HEK293 (cell line): ENCODE results near the gene CEP104.

ENCODE experiments used
- CTCF ChIA-PET: fragments of 350-600 bp; formaldehyde crosslinking; extraction: SDS; loops from one replicate; lab custom pipeline; 2021; ENCODE audit warnings: antibody characterized with exemption; lab: Yijun Ruan, JAX
- POLR2A ChIA-PET: fragments of 300-600 bp; formaldehyde crosslinking; extraction: SDS; loops from one replicate; lab custom pipeline; 2020; ENCODE audit warnings: antibody characterized with exemption, inconsistent platforms; lab: Yijun Ruan, JAX
- H3K27ac ChIP-seq: fragments of 200-500 bp; sonication (Bioruptor generic); 2 replicates; pipeline ENCODE4 v1.5.1; 2014; ENCODE audit warnings: low read depth, low read length, control low read depth, inconsistent platforms; ENCODE audit errors: extremely low read depth
- H3K36me3 ChIP-seq, 2 experiments: fragments of 200-500 bp in 1 of 2; sonication (Bioruptor generic) in 1 of 2; 1 replicate in 1 of 2; 2 replicates in 1 of 2; pipeline ENCODE4 v1.5.1; 2014 to 2017; ENCODE audit warnings: inconsistent platforms in 2 of 2, low read length in 2 of 2; ENCODE audit not compliant: control insufficient read depth in 2 of 2, insufficient read depth in 1 of 2
- H3K4me1 ChIP-seq: fragments of 200-500 bp; sonication (Bioruptor generic); 2 replicates; pipeline ENCODE4 v1.5.1; 2014; ENCODE audit warnings: mild to moderate bottlenecking, low read length, inconsistent platforms; ENCODE audit not compliant: control insufficient read depth, insufficient read depth
- H3K4me3 ChIP-seq: 2 replicates; pipeline ENCODE4 v1.5.1; 2011; ENCODE audit warnings: low read depth, mild to moderate bottlenecking, control low read depth, low read length, moderate library complexity
- H3K9me3 ChIP-seq: fragments of 200-500 bp; sonication (Bioruptor generic); 2 replicates; pipeline ENCODE4 v1.5.1; 2014; ENCODE audit warnings: low read depth, low read length, inconsistent platforms; ENCODE audit not compliant: control insufficient read depth, insufficient read depth
- HIC1 ChIP-seq: fragments of 450-650 bp; formaldehyde crosslinking; IDR thresholded peaks from 2 replicates; pipeline ENCODE4 v1.5.1; 2016; ENCODE audit warnings: missing biosample characterization, missing genetic modification characterization
- KLF16 ChIP-seq: fragments of 450-650 bp; formaldehyde crosslinking; IDR thresholded peaks from 2 replicates; pipeline ENCODE4 v1.5.1; 2017; ENCODE audit warnings: missing biosample characterization, missing genetic modification characterization
- KLF9 ChIP-seq: fragments of 450-650 bp; formaldehyde crosslinking; IDR thresholded peaks from 2 replicates; pipeline ENCODE4 v1.5.1; 2016; ENCODE audit warnings: missing biosample characterization, missing genetic modification characterization, low read depth
- ZBTB48 ChIP-seq: fragments of 450-650 bp; formaldehyde crosslinking; IDR thresholded peaks from 2 replicates; pipeline ENCODE4 v1.5.1; 2016; ENCODE audit warnings: missing biosample characterization, missing genetic modification characterization
- ZFP37 ChIP-seq: fragments of 450-650 bp; formaldehyde crosslinking; IDR thresholded peaks from 2 replicates; pipeline ENCODE4 v1.5.1; 2016; ENCODE audit warnings: missing biosample characterization, missing genetic modification characterization
- ZIC2 ChIP-seq: fragments of 450-650 bp; formaldehyde crosslinking; IDR thresholded peaks from 2 replicates; pipeline ENCODE4 v1.5.1; 2016; ENCODE audit warnings: missing biosample characterization, missing genetic modification characterization
- ZNF16 ChIP-seq: fragments of 450-650 bp; formaldehyde crosslinking; IDR thresholded peaks from 2 replicates; pipeline ENCODE4 v1.5.1; 2016; ENCODE audit warnings: low read depth, missing biosample characterization, missing genetic modification characterization
- ZNF426 ChIP-seq: fragments of 450-650 bp; formaldehyde crosslinking; IDR thresholded peaks from 2 replicates; pipeline ENCODE4 v1.5.1; 2017; ENCODE audit warnings: missing biosample characterization, missing genetic modification characterization, mild to moderate bottlenecking, inconsistent platforms, moderate library complexity
- ZNF658 ChIP-seq: fragments of 450-650 bp; formaldehyde crosslinking; IDR thresholded peaks from 2 replicates; pipeline ENCODE4; 2016; ENCODE audit warnings: missing biosample characterization, missing genetic modification characterization
- ZNF660 ChIP-seq: fragments of 450-650 bp; IDR thresholded peaks from 2 replicates; pipeline ENCODE4 v1.5.1; 2018; ENCODE audit warnings: missing biosample characterization, mild to moderate bottlenecking, missing genetic modification characterization
- ZNF664 ChIP-seq: fragments of 450-650 bp; formaldehyde crosslinking; IDR thresholded peaks from 2 replicates; pipeline ENCODE4 v1.5.1; 2016; ENCODE audit warnings: missing biosample characterization, missing genetic modification characterization
- ZNF670 ChIP-seq: fragments of 450-650 bp; formaldehyde crosslinking; IDR thresholded peaks from 2 replicates; pipeline ENCODE4 v1.5.1; 2016; ENCODE audit warnings: missing biosample characterization, missing genetic modification characterization, low read depth

Gene CEP104

GRCh38 chr1:3787349-3787715, 69.7 kb downstream of the CEP104 start (continued):
- TF ChIP-seq ZNF670 (tag by site-specific recombination), result no peak
- TF ChIP-seq KLF16 (tag by site-specific recombination), result no peak
- TF ChIP-seq ZBTB48 (tag by site-specific recombination), result no peak

DNA sequence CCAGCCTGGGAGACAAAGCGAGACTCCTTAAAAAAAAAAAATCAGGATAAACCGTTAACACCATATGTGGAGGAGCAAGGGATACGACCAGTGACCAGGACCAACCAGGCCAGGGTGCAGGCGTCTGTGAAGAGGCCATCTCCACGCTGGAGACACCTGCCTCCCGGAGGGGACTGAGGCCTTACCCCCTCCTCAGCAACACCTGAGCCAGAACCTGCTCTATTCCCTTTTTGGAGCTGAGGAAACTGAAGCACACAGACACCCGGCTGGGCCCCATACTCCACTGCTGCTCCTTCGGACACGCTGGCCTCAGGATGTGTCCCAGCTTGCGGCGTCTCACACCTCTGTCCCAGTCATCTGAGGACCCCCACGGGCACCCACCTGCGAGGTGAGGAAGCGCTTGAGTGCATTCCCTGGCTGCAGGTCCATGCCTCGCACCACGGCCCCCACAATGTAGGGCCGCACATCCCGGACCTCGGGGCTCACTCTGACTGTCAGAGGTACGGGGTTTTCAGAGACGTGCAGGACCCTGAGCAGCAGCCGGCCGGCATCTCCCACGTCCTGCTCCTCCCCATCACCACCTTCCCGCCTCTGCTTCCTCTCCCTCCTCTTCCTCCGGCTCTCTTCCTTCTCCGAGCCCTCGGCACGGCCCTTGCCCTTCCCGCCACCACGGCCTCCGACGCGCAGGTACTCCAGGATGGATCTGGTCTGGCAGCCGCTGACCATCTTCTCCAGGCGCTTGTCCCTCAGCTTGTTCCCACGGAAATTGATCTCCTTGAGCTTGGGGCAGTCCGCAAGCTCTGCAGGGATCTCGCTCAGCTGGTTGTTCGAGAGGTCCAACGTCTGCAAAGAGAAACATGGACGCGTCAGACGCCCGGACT, 70.3 kb downstream of the CEP104 start:
- H3K4me1 ChIP-seq, result no peaks in the 10 kb centered on the region
- TF ChIP-seq ZNF16 (tag by site-specific recombination) (no peak), ZNF664 (no peak), HIC1 (tag by site-specific recombination) (no peak), ZIC2 (tag by site-specific recombination) (no peak), ZNF426 (tag by site-specific recombination) (no peak)
- TF ChIP-seq, all 188 proteins: peak for 0
- POLR2A ChIA-PET, result interaction anchor here (0.6 to 1.7 kb wide), 3 partner anchors 10 to 73 kb away, joined by 3 to 5 read pairs (median 3); partner anchors contain the start of gene LRRC47
- H3K27ac ChIP-seq, result no peak overlapping the region
- no peaks in the 10 kb centered on the region for H3K9me3 ChIP-seq
- peaks cover 29 to 95% of the 10 kb centered on the region in 2 experiments; a peak in 2 of 3 replicates for H3K36me3 ChIP-seq
- H3K4me3 ChIP-seq, result no peak overlapping the region
- CTCF ChIA-PET, result interaction anchor here (1.2 kb wide), 1 partner anchor 334 kb away, joined by 3 read pairs; no protein-coding TSS in a partner anchor

DNA sequence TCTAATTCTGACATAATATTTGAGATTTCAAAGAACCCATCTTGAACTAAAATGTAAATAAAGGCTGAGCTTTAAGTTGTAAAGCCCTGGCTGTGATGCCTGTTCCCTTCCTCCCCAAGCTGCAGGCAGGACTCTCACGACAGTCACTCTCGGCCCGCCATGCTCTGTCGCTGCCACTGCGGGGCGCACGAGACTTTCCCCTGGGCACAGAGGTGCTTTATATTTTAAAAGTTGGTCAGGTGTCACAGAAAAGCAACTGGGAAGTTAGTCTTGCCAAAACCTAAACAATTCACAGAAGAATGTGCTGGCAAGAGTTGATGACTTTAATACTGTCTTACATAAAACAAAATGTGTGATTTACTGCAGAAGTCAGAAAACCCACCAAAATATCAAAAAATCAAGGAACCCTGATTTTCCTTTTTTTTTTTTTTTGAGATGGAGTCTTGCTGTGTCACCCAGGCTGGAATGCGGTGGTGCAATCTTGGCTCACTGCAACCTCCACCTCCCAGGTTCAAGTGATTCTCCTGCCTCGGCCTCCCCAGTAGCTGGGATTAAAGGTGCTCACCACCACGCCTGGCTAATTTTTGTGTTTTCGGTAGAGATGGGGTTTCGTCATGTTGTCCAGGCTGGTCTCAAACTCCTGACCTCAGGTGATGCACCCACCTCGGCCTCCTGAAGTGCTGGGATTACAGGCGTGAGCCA, 71.4 kb downstream of the CEP104 start:
- Histone ChIP-seq H3K36me3 (peaks cover 33 to 100% of the 10 kb centered on the region in 2 experiments), H3K27ac (no peak overlapping the region), H3K4me3 (no peak overlapping the region), H3K4me1 (no peaks in the 10 kb centered on the region), H3K9me3 (no peaks in the 10 kb centered on the region)
- ChIA-PET CTCF (interaction anchor here (1.2 to 1.9 kb wide), 3 partner anchors 10 to 333 kb away, joined by 3 to 11 read pairs (median 4); no protein-coding TSS in a partner anchor), POLR2A (interaction anchor here (1.7 kb wide), 1 partner anchor 11 kb away, joined by 5 read pairs; the partner anchor contains the start of gene LRRC47)
- TF ChIP-seq ZNF660 (tag by site-specific recombination) (0 out of 2 replicates have a peak, but pooled peaks have one; percentile 16), ZFP37 (tag by site-specific recombination) (no peak)

DNA sequence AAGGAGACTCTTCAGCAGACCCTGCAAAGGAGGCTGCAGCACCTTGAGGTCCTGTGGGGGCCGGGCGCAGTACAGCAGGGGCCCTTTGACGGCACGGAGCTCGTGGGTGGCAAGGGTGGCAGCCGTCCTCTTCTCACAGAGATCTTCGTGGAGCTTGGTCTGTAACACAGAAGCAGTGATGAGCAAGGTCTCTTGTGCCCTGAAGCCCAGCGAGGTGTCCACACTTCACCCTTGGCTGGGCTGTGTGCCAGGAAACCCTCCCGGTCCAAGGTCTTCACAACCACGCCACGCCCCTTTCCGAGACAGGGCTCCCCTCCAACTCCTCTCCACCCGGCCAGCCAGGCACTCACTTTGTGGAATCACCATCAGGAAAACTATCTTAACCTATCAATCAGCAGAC, 72.0 kb downstream of the CEP104 start:
- H3K36me3 ChIP-seq, result peaks cover 33 to 100% of the 10 kb centered on the region in 2 experiments
- TF ChIP-seq ZNF658 (tag by site-specific recombination) (no peak), KLF9 (tag by site-specific recombination) (0 out of 2 replicates have a peak, but pooled peaks have one; percentile 26)
- TF ChIP-seq, all 188 proteins: peak for 1
- CTCF ChIA-PET, result interaction anchor here (1.2 to 1.9 kb wide), 3 partner anchors 9 to 332 kb away, joined by 3 to 11 read pairs (median 4); no protein-coding TSS in a partner anchor
- H3K9me3 ChIP-seq, result no peaks in the 10 kb centered on the region
- H3K27ac ChIP-seq, result no peak overlapping the region
- H3K4me1 ChIP-seq, result no peaks in the 10 kb centered on the region
- no peak overlapping the region for H3K4me3 ChIP-seq
- POLR2A ChIA-PET, result interaction anchor here (1.1 to 1.7 kb wide), 2 partner anchors 11 kb away, joined by 3 to 5 read pairs; partner anchors contain the start of gene LRRC47
